ENCODE measurements around the gene CST4.

CST4 gene

DNA sequence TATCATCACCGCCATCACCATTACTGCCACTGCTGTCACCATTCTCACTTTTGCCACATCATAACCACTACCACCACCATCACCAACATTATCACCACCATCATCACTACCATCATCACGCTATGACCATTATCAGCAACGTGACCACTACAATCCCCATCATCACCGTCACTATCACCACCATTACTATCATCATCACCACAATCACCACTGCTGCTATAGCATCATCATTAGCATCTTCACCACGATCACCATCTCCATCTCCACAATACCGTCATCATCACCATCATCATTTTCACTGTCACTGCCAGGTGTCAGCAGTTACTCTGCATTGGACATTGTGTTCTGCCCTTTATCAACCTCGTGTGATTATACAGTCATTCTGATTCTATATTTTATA is 19.0 kb downstream of the CST4 start:
- H3K36me3 Mint-ChIP-seq (ENCODE audit: low read depth), result no peaks in the 10 kb centered on the region
- H3K27ac Mint-ChIP-seq, result no peak overlapping the region
- H3K27me3 Mint-ChIP-seq (ENCODE audit: low read depth, poor library complexity), result peaks cover 4% of the 10 kb centered on the region
- no peak overlapping the region for H3K4me3 Mint-ChIP-seq
- DNase-seq, result no peak
- TF ChIP-seq, protein P1, sequence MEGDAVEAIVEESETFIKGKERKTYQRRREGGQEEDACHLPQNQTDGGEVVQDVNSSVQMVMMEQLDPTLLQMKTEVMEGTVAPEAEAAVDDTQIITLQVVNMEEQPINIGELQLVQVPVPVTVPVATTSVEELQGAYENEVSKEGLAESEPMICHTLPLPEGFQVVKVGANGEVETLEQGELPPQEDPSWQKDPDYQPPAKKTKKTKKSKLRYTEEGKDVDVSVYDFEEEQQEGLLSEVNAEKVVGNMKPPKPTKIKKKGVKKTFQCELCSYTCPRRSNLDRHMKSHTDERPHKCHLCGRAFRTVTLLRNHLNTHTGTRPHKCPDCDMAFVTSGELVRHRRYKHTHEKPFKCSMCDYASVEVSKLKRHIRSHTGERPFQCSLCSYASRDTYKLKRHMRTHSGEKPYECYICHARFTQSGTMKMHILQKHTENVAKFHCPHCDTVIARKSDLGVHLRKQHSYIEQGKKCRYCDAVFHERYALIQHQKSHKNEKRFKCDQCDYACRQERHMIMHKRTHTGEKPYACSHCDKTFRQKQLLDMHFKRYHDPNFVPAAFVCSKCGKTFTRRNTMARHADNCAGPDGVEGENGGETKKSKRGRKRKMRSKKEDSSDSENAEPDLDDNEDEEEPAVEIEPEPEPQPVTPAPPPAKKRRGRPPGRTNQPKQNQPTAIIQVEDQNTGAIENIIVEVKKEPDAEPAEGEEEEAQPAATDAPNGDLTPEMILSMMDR (IDR thresholded peaks at IDR 0.05), result no peak
- no peaks in the 10 kb centered on the region for H3K9me3 Mint-ChIP-seq
- no peaks in the 10 kb centered on the region for H3K4me1 Mint-ChIP-seq

DNA sequence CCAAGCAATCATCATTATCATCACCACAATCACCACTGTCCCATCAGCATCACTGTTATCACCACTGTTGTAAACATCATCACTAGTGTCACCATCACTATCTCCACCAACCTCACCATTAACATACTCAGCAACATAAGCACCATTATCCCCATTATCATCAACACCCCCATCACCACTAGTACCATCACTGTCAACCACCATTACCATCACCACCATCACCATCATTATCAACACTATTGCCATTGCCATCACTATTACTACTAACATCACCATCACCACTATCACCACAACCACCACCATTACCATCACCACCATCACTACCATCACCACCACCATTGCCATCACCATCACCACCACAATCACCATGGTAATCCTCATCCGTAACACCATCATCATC is 19.5 kb downstream of the CST4 start:
- TF ChIP-seq, protein P1 (IDR thresholded peaks at IDR 0.05), result no peak
- Mint-ChIP-seq H3K4me1 (no peaks in the 10 kb centered on the region), H3K9me3 (no peaks in the 10 kb centered on the region), H3K36me3 (ENCODE audit: low read depth) (no peaks in the 10 kb centered on the region), H3K27ac (no peak overlapping the region), H3K4me3 (no peak overlapping the region), H3K27me3 (ENCODE audit: low read depth, poor library complexity) (peaks cover 4% of the 10 kb centered on the region)
- DNase-seq, result no peak

DNA sequence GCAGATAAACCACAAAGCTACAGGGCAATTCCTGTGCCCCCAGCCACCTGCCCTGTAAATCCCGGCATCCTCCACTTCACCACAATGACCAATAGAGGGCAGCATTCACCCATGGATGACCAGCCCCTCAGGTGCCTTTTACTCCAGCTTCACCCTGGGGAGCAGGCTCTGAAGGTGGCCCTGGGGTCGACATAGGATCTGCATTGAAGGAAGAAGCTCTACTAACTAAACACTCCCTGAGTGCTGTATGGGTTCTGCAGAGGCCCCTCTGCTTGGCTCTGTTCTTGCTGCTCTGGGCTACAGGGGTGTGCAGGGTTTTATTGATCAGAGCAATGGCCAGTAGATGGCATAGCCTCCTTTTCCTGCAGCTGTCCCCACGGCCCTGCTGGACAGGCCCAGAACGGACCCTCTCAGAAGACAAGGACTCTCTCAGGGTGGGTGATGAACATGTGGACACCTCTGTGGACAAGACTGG is 20.3 kb downstream of the CST4 start:
- Mint-ChIP-seq H3K4me1 (peaks cover 4% of the 10 kb centered on the region), H3K9me3 (no peaks in the 10 kb centered on the region), H3K27me3 (ENCODE audit: low read depth, poor library complexity) (peaks cover 4% of the 10 kb centered on the region), H3K4me3 (no peak overlapping the region), H3K36me3 (ENCODE audit: low read depth) (no peaks in the 10 kb centered on the region), H3K27ac (no peak overlapping the region)
- peak; percentile 69 for DNase-seq
- TF ChIP-seq, protein P1 (IDR thresholded peaks at IDR 0.05), result peak; percentile 89

DNA sequence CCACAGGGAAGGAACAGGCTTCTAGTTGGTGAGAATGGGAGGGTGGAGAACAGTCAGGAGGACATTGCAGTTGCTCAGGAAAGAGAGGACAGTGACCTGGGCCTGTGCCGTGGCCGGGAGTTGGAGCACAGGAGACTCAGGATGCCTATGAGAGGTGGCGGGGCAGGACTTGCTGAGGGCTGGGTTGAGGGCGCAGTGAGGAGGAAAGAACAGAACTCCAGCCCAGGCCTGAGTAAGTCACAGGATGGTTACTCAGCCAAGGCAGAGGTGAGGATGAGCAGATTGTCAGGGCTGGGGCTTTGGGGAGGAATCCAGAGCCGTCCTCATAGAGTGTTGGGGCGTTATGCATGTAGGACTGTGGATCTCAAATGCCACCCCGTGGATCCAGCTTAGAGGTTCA is 21.2 kb downstream of the CST4 start:
- no peaks in the 10 kb centered on the region for H3K9me3 Mint-ChIP-seq

DNA sequence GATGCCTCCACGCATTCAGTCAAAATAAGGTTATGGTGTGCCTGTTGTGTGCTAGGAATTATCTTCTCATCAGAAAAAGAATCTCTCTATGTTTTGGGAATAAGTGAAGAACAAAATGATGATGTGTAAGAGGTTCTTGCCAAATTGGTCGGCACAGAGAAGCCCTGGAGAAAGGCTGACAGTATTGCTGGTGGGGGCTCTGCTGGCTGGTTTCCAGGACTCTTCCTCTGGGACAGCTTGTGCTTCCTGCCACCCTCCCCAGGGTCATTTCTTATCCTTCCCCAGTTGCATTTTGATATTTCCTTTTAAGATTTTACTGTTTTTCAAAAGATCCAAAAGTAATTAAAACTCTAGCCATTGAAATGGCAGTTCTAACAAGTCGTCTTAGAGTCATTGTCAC is 22.1 kb downstream of the CST4 start:
- Mint-ChIP-seq H3K36me3 (ENCODE audit: low read depth) (no peaks in the 10 kb centered on the region), H3K27me3 (ENCODE audit: low read depth, poor library complexity) (peaks cover 4% of the 10 kb centered on the region), H3K4me1 (peaks cover 4% of the 10 kb centered on the region), H3K4me3 (no peak overlapping the region), H3K9me3 (no peaks in the 10 kb centered on the region), H3K27ac (no peak overlapping the region)
- no peak for DNase-seq
- TF ChIP-seq, protein P1 (IDR thresholded peaks at IDR 0.05), result no peak

More for the DNA sequence above, 21.2 kb downstream of the CST4 start:
- peaks cover 4% of the 10 kb centered on the region for H3K27me3 Mint-ChIP-seq (ENCODE audit: low read depth, poor library complexity)
- peaks cover 4% of the 10 kb centered on the region for H3K4me1 Mint-ChIP-seq
- no peak overlapping the region for H3K4me3 Mint-ChIP-seq
- H3K36me3 Mint-ChIP-seq (ENCODE audit: low read depth), result no peaks in the 10 kb centered on the region
- TF ChIP-seq, protein P1 (IDR thresholded peaks at IDR 0.05), result no peak
- no peak for DNase-seq
- H3K27ac Mint-ChIP-seq, result no peak overlapping the region

DNA sequence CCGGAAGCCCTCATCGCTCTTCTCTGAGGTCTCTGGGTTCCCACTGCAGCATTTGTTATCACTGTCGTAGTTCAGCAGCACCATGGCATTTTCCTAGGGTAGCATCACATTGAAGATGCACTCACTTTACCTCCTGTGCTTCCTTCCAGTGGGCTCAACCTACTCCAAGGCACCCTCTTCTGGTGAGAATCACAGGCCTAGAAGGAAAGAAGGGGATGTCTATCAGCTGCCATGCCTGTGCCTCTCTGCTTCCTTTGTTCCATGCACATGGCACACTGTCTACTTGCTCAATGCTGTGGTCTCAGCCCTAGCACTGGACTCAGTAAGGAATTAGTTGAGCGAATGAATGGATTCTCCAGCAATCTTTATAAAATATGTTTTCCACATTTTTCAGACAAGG is 22.6 kb downstream of the CST4 start:
- no peak for DNase-seq
- H3K27ac Mint-ChIP-seq, result no peak overlapping the region
- H3K27me3 Mint-ChIP-seq (ENCODE audit: low read depth, poor library complexity), result peaks cover under 1% of the 10 kb centered on the region

More for the DNA sequence above, 22.6 kb downstream of the CST4 start:
- no peaks in the 10 kb centered on the region for H3K36me3 Mint-ChIP-seq (ENCODE audit: low read depth)
- peaks cover 9% of the 10 kb centered on the region for H3K4me1 Mint-ChIP-seq
- no peak overlapping the region for H3K4me3 Mint-ChIP-seq
- TF ChIP-seq, protein P1 (IDR thresholded peaks at IDR 0.05), result no peak
- H3K9me3 Mint-ChIP-seq, result no peaks in the 10 kb centered on the region

Measured in nephron progenitor cell (in vitro differentiated cells).